Spleen (tissue), 3 donors: Measurements from ENCODE around the gene ABHD4.

Experiments used
- POLR2A ChIP-seq, 3 donors: fragments of 450-650 bp; IDR thresholded peaks; one replicate each; pipeline ENCODE4 v1.5.1; 2017; ENCODE audit warnings: antibody characterized with exemption in 3 of 3, mild to moderate bottlenecking in 1 of 3
- POLR2AphosphoS5 ChIP-seq, 3 donors: sonication (generic); formaldehyde crosslinking; IDR thresholded peaks; one replicate each; pipeline ENCODE4 v1.5.1; 2017; ENCODE audit warnings: antibody characterized with exemption in 3 of 3

GRCh38 chr14:22549981-22550673 lies 48.0 kb upstream of the ABHD4 start:
- peak in 2 of 3 donors; percentile 36 to 47 for TF ChIP-seq POLR2AphosphoS5 (IDR thresholded peaks at IDR 0.05)
- no peak for TF ChIP-seq POLR2A (IDR thresholded peaks at IDR 0.05)
